NCI-H524 treated with DMSO at 0.1 percent for 48 hours (cell line): ENCODE measurements around the gene S100P.

ENCODE experiments used
- DNase-seq: peaks from one replicate; lab custom pipeline; 2025; lab: John Stamatoyannopoulos, UW

The S100P gene

DNA sequence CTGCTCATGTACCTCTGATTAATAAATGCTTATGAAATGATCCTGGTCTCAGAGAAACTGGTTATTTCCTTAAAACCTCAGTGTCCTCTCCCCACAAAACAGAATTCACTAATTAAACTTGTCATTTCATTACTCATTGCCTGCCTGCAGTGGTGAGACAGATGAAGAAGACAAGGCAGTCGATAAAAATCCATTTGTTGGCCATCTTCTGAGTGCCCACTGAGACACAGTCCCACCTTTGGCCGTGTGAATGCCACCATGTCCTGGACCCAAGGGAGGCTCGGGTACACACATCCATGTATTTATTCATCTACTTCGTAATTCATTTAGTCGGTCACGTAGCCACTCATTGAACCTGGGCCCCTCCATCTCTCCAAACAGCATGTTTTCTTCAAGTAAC lies 3.5 kb downstream of the S100P start:
- no peak for DNase-seq

DNA sequence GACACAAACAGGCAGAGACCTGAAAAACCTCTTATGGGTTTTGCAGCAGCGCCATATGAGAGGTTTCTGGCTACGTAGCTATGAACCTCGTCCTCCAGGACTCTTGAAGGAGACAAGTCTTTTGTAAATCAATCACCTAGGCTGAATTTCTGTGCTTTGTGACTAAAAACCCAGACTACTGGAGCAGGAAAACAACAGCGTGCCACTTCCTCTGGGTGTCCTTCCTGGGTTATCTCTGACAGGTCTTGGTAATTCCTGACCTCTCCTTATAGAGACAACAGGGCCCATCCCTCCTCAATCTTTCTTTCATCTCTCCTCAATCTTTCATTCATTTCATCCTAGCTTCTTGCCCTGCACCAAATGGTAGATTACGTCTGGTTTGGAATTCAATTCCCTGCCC lies 5.7 kb downstream of the S100P start:
- no peak for DNase-seq

DNA sequence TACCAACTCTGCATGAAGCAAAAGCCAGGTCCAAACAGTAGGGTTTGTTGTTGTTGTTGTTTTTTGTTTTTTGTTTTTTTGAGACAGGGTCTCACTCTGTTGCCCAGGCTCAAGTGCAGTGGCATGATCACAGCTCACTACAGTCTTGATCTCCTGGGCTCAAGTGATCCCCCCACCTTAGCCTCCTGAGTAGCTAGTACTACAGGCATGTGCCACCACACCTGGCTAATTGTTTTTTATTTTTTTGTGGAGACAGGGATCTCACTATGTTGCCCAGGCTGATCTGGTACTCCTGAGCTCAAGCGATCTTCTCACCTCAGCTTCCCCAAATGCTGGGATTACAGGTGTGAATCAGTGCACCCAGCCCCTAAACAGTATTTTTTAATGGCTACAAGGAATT lies 6.2 kb downstream of the S100P start:
- no peak for DNase-seq

DNA sequence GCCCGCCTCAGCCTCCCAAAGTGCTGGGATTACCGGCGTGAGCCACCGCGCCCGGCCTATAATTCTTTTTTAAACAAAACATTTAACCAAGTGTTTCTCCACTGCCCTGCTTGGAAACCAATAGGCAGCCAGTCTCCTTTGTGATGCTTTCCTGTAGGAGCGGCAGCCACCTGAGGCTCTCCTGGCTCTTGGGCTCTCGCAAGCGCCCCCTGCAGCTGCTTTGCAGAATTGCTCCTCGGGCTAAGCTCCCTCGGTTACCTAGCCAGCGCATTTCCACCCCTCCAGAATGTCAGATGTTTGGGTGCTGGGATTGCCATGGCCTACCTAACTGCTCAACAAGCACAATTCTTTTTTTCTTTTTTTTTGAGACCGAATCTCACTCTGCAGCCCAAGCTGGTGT lies 7.7 kb downstream of the S100P start:
- DNase-seq: no peak

DNA sequence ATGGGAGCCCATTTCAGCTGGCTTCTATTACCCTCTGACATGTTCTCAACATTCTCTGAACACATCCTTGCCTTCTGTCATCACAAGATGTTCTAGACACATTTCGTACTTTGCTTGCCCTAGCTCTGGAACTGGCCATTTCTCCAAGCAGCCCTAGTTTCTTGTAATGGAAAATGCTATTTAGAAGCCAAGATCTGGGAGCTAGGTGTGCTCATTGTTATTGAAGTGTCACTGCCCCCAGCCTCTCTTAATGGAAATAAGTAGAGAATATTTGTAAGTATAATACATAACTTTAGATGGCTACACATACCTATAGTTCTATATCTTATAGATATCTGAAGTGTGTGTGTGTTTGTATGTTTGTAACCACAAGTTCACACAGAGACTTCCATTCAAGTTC lies 9.1 kb downstream of the S100P start:
- DNase-seq: no peak

DNA sequence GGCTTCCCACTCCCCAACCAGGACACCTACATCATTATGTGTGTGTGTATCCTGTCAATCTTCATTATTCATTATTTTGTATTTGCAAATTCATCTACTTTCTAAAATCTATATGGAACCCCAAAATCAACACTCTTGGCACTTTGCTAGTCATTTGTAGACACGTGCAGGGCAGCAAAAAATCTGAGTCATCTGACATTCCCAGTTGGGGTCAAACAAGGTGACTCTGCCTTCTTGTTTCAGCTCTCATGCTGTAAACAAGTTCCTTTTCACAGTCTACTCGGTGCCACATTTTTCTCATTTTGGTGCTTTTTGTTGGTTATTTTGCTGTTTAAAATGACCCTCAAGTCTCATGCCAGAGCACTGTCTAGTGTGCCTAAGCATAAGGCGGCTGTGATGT lies 10.1 kb downstream of the S100P start:
- no peak for DNase-seq

DNA sequence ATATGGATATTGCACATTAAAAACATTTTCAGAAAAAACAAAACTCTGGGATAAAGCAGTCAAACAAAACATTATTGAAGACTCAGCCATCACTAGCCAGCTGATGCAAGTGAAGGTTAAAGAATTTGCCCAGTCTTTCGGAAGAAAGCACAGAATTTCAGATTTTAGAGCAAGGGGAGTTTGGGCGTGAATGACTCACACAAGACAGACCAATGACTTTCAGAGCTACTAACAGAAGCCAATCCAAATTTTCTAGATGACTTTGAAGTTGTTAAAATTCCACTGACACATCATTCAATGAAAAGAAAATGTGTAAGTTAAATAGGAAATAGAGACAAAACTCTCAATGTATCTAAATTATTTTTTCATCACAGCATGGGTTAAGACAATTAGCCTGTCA lies 12.0 kb downstream of the S100P start:
- no peak for DNase-seq

DNA sequence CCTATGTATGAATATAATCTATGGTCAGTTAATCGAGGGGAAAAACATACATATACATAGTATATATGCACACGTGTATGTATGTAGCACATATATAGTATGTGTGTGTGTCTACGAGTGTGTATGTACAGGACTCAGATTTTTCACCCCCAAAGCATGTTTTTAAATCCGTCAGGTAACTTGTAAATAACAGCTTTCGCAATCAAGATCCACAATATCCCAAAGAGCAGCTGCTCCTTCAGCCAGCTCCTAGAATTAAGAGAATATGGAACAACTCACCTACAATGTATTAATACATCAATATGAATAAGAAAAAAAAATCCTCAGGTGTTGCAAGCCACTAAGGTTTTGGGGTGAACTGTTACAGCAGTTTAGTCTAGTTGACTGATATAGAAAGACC lies 12.5 kb downstream of the S100P start:
- no peak for DNase-seq

DNA sequence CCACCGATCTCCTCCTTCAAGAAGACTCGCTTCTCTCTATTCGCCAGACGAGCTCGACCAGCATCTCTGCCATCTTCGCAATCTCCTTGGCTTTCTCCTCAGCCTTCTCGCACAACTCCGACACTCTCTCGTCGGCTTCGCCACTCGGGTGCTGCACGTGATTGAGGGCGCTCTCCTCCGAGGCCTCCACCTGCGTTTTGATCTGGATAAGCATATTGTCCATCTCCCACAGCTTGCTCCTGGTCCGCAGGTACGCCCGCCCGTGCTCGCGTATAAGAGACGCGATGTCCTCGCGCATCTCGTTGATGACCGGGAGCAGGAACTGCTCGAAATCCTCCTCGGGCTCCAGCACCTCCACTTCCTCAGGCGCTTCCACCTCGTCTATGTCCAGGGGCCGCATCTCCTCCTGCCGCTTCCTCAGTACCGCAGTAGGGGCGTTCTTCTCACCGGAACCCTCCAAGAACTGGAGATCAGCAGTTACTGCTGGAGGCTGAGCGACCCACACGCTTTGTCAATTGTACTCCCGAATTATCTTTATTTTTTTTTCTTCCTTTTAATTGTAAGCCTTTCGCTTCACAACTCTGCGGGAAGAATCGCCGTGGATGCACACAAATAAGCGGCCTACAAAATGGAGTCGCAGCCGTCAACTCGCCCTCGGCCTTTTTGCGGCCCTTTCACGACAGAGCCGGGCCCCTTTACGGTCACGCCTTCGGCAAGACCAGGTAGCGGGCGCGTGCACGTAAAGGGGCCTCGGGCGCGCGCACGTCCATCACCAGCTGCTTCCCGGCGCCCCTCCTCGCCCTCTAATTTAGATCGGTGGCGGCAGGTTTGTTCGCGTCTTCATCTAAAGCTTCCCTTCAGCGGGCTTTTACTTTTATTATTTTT lies 15.8 kb downstream of the S100P start, which contains the start of gene MRFAP1L1:
Gene MRFAP1L1, minus strand, starts transcription at position 636 of the 885 bp plus-strand sequence. Its CDS starts 236 bp downstream, at position 400.
- peak; percentile 78 for DNase-seq

DNA sequence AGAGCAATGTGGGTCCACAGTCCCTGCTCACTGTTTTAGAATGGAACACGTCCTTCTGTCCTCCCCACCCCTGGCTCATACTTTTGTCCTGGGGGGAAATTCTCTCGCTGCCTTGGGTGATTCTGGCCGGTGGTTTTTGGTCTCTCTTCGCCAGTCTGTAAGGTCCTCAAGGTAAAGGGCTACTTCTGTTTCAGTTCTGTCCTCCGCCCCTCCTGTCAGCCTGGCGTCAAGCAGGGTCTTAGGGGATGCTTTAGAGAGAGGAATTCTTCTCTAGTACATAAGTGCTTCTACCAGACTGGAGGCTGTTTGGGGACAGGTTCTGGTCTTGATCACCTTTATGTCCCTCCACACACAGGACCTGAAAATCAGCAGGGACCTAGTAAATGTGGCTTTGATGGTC lies 16.6 kb downstream of the S100P start:
- no peak for DNase-seq

DNA sequence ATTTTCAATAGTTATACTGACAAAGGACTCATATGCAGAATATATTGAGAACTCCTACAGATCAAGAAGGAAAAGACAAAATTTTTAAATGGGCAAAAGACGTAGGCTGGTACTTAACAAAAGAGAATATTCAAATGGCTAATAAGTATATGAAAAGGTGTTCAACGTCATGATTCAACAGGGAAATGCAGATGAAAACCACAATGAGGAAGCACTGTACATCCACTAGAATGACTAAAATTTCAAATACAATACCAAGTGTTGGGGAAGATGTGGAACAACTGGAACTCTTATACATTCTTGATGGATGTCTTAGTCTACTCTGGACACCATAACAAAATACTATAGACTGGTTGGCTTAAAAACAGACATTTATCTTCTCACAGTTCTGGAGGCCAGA lies 17.3 kb downstream of the S100P start:
- no peak for DNase-seq

DNA sequence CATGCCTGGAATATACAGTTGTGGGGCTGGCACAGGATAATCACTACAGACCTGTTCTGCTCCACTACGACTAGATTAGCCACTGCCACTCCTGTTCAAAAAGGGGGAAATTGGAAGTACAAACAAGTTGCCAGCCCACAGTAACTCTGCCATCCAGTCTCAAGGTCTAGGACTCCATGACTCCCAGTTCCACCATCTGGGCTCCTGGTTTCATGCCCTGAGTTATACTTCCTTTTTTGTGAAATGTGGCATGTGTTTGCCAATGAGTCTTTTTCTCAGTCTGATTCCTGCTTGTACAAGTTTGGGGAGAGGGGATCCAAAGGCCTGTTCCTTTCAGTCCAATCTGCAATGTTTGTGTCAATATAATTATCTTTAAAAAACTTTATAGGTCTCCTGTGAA lies 21.3 kb downstream of the S100P start:
- DNase-seq: no peak

DNA sequence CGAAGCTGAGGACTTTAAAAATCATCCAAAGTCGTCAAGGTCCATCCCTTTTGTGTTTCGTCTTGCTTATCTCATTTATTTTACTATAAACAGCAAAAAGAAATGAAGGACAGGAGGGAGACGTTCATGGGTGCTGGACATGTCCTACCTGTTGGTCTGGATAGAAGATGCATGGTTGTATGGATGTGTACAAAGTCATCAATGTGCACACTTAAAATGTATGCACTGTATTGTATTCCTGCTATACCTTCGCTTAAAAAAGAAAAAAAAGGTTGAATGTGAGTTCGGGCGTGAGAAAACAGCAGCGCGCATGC lies 22.0 kb downstream of the S100P start:
- DNase-seq: no peak

DNA sequence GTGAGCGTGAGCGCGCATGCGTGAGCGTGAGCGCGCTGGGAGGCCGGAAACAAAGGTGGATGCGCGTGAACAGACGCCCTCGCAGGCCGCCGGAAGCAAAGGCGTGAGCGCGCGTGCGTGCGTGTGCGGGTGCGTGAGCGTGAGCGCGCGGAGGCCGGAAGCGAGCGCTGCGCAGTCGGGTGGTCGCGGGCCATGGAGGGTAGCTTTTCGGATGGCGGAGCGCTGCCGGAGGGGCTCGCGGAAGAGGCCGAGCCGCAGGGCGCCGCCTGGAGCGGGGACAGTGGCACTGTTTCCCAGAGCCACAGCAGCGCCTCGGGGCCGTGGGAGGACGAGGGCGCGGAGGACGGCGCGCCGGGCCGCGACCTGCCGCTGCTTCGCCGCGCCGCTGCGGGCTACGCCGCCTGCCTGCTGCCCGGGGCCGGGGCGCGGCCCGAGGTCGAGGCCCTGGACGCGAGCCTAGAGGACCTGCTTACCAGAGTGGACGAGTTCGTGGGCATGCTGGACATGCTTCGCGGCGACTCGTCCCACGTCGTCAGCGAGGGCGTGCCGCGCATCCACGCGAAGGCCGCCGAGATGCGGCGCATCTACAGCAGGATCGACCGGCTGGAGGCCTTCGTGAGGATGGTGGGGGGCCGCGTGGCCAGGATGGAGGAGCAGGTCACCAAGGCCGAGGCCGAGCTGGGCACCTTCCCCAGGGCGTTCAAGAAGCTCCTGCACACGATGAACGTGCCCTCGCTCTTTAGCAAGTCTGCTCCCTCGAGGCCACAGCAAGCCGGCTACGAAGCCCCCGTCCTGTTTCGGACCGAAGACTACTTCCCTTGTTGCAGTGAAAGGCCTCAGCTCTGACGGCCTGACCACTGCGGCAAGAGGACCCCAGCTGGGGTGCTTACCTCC lies 22.6 kb downstream of the S100P start, which contains the start of gene BLOC1S4:
Gene BLOC1S4, plus strand, starts transcription at position 157 of the 894 bp plus-strand sequence. Its CDS starts 36 bp downstream, at position 193.
- peak; percentile 16 for DNase-seq

DNA sequence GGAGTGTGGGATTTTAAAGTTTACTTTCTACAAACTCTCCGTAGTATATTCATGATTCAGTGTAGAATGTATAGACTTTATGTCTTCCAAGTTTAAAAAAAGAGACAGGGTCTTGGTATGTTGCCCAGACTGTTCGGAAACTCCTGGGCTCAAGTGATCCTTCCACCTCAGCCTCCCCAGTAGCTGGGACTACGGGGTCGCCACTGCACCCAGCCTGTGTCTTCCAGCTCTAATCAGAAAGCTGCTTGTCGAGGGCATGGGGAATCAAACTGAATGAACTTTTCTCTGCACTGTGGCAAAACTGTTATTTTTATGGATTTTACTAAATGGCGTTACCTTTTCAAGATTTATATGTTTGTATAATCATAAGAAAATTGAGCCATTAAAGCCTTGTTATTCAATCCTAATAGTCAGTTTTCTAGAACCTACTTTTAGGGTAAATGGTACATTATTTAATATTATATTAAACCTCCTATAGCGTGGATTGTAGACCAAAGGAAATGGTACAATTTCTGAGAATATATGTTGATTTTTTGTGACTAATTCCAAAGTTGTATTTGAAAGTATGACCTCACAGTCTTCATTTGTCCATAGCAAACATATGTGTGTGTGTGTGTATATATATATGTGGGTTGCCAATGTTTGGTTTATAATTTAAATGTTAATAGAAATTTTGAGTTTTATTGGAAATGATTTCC lies 23.4 kb downstream of the S100P start:
- DNase-seq: no peak

DNA sequence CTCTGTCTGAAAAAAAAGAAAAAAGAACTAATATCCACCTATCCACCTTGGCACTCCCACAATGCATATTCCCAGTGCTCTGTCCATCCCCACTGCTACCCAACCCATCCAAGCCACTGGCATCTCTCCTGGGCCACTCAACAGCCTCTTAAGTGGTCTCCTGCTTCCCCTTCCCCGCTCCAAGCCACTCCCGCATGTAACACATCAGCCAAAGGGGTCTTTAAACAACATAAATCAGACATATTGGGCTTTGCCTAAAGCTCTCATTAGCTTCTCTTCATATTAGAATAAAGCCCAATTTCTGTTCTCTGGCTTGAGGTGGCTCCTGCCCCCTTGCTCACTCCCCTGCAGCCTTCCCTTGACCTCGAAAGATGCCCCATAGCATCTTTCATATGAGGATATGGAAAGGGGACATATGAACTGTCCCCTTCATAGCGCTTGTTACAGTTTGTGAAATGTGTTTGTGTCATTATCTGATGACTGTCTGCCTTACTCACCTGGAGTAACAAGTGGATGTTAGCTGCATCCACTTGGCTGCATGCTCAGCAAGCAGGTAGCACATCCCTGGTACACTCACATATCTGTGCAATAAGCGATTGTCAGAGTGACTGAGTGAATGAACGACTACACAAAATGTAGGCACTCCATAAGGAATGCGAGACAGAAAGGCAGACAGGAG lies 25.4 kb downstream of the S100P start:
- no peak for DNase-seq

DNA sequence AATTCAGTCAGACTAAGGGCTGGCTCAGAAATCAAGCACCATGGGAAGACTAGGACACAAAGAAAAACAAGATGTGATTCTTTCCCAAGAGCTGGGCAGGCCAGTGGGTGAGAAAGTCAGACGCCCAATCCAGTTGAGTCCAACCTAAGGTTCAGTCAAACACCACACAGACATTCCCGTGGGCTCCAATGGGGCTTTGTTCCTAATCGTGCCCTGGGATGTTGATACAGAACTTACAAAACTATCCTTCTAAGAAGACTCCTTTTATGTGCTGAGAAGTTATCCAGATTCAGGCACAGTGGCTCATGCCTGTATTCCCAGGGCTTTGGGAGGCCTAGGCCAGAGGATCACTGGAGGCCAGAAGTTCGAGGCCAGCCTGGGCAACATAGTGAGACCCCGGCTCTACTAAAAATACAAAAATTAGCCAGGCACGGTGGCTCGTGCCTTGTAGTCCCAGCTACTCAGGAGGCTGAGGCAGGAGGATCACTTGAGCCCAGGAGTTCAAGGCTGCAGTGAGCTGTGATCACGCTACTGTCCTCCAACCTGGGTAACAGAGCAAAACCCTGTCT lies 26.0 kb downstream of the S100P start:
- no peak for DNase-seq

DNA sequence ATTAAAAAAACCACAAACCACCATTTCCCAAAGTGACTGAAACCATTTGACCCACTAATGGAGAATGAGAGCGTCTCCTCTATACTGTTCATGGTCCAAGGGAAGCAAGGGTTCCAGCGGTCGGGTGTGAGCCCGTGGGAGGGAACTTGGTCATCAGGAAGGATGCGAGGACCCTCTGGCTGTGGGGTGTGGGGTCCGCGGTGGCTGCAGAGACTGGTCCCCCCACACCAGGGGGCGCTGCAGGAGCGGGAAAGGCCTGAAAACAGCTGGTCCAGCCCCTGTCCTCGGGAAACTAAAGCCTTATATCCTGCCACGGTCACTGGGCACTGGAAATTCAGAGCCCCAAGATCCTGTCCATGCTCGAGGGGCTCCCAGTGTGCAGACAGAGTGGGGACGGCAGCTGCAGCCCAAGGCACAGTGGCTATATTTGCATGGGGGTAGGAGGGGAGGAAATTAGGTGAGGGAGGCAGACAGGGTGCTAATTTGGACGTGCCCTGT lies 26.6 kb downstream of the S100P start:
- peak; percentile 10 for DNase-seq

DNA sequence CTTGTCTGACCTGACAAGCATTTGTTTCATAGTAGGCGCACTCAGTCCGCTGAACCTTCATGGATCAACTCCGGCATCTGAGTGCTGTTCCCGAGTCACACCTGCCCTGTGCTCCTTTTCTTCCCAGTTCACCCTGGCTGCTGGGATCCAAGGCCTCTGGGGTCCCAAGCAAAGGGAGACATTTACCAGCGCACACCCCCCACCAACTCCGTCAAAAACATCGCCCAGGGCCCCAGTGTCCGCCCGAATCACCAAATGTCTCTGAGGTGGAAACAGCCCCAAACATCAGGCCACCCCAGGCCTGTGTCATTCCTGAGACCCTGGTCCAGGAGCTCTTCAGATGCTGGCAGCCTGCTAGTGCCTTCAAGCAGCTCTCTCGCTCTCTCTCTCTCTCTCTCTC lies 27.4 kb downstream of the S100P start:
- no peak for DNase-seq

DNA sequence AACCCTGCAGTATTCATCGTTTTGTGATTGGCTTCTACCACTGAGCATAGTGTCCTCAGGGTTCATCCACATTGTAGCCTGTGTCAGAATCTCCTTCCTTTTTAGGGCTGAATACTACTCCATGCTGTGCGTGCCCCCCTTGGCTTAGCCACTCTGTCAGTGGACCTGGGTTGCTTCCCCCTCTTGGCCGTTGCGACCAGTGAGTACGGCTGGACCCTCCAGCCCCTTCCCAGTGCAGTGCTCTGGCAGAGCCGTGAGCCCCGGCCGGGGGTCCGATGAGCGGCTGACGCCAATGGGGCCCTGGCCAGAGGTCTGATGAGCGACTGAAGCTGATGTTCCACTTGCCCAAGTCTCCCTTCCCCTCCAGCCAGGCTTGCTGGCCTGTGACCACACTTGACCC lies 29.2 kb downstream of the S100P start:
- no peak for DNase-seq

DNA sequence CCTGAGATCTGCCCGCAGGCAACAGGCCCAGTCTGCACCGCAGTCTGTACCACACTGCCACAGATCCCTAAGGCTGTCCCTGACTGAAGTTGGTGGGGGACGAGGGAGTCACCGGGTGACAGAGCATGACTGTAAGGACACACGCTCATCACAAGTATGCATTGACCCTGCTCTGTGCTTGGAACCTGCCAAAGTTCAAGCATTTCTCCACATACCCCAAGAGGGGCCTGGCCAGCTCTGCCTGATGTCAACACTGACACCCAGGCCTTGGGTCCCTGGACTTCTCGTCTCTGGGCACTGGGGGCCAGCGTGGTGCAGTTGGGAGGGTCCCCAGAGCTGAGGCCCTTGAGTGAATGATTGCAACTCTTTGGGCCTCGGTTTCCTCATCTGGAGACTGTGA lies 30.2 kb downstream of the S100P start:
- DNase-seq: no peak
